Measurements from ENCODE around the gene PFKFB2.

PFKFB2 gene

GRCh38 chr1:207036865-207037264, 16.2 kb upstream of the PFKFB2 start:
- Histone ChIP-seq H3K4me3 (ENCODE audit: low read depth, low read length) (no peak overlapping the region), H3K4me1 (ENCODE audit: control insufficient read depth, insufficient read depth, low read length) (no peaks in the 10 kb centered on the region), H3K36me3 (ENCODE audit: control insufficient read depth in 2 of 2, insufficient read depth in 1 of 2, low read length in 2 of 2) (no peaks in the 10 kb centered on the region), H3K9me3 (ENCODE audit: control insufficient read depth, insufficient read depth, low read depth, low read length) (no peaks in the 10 kb centered on the region), H3K27ac (ENCODE audit: extremely low read depth, low read depth, low read length) (no peak overlapping the region)
- ChIA-PET CTCF (interaction anchor here (0.6 to 1.2 kb wide), 7 partner anchors 10 to 529 kb away, joined by 3 to 4 read pairs (median 3); no protein-coding TSS in a partner anchor), POLR2A (no interaction called here)
- TF ChIP-seq ZNF202 (tag by site-specific recombination; IDR thresholded peaks at IDR 0.05; ENCODE audit: borderline replicate concordance): no peak
- TF ChIP-seq PRDM2 (tag by site-specific recombination; IDR thresholded peaks at IDR 0.05; ENCODE audit: borderline replicate concordance): no peak
- no peak for TF ChIP-seq AEBP2 (tag by site-specific recombination; IDR thresholded peaks at IDR 0.05; ENCODE audit: borderline replicate concordance)
- no peak for TF ChIP-seq ZNF518A (tag by site-specific recombination; conservative IDR thresholded peaks at IDR 0.05; ENCODE audit: low read depth)
- TF ChIP-seq GLI2 (tag by site-specific recombination; IDR thresholded peaks at IDR 0.05; ENCODE audit: borderline replicate concordance, low read depth): no peak
- TF ChIP-seq HOXC10 (CRISPR knock-in tag; IDR thresholded peaks at IDR 0.05): no peak
- no peak for TF ChIP-seq ZNF280D (tag by site-specific recombination; IDR thresholded peaks at IDR 0.05)

All from HEK293 (cell line).